Smooth muscle cell (in vitro differentiated cells): ENCODE measurements around the gene FAM3B. TPM values are rescaled to one million over a fixed set of nuclear protein-coding genes. Genes with fewer than 3 reads are reported as not detected.

ENCODE experiments used
- DNase-seq: peaks from one replicate; lab custom pipeline; 2025; ENCODE audit not compliant: unreplicated experiment; lab: John Stamatoyannopoulos, UW
- H2AFZ ChIP-seq: fragments of 200-600 bp; sonication (generic); 2 replicates; pipeline ENCODE4 v1.6.0; 2016; ENCODE audit warnings: antibody characterized with exemption, low read depth, mild to moderate bottlenecking
- H3F3A ChIP-seq: fragments of 200-600 bp; sonication (generic); 2 replicates; pipeline ENCODE4 v1.6.0; 2017; ENCODE audit warnings: antibody characterized with exemption, low read depth
- H3K27ac ChIP-seq: fragments of 200-600 bp; sonication (generic); 2 replicates; pipeline ENCODE4 v1.5.1; 2016; ENCODE audit warnings: low read depth, mild to moderate bottlenecking
- H3K27me3 ChIP-seq: fragments of 200-600 bp; sonication (generic); 2 replicates; pipeline ENCODE4 v1.6.1; 2016; ENCODE audit warnings: low read depth, mild to moderate bottlenecking
- H3K36me3 ChIP-seq: fragments of 200-600 bp; sonication (generic); 2 replicates; pipeline ENCODE4 v1.5.1; 2016; ENCODE audit warnings: low read depth
- H3K4me1 ChIP-seq: fragments of 200-600 bp; sonication (generic); 2 replicates; pipeline ENCODE4 v1.5.1; 2016; ENCODE audit warnings: low read depth
- H3K4me2 ChIP-seq: fragments of 200-600 bp; sonication (generic); 2 replicates; pipeline ENCODE4 v1.6.0; 2016; ENCODE audit warnings: mild to moderate bottlenecking
- H3K4me3 ChIP-seq: fragments of 200-600 bp; sonication (generic); 2 replicates; pipeline ENCODE4 v1.5.1; 2016; ENCODE audit warnings: mild to moderate bottlenecking
- H3K79me2 ChIP-seq: fragments of 200-600 bp; sonication (generic); 2 replicates; pipeline ENCODE4 v1.6.0; 2016; ENCODE audit warnings: low read depth, mild to moderate bottlenecking
- H3K9ac ChIP-seq: fragments of 200-600 bp; sonication (generic); 2 replicates; pipeline ENCODE4 v1.6.0; 2016; ENCODE audit warnings: low read depth
- H3K9me3 ChIP-seq: fragments of 200-600 bp; sonication (generic); replicated peaks from 2 replicates; pipeline ENCODE4 v1.5.1; 2016; ENCODE audit warnings: low read depth
- H4K20me1 ChIP-seq: fragments of 200-600 bp; sonication (generic); 2 replicates; pipeline ENCODE4 v1.6.0; 2016; ENCODE audit warnings: low read depth
- CTCF ChIP-seq: fragments of 200-600 bp; sonication (generic); IDR thresholded peaks from 2 replicates; pipeline ENCODE4 v1.5.1; 2017; ENCODE audit warnings: borderline replicate concordance, mild to moderate bottlenecking, antibody characterized with exemption; ENCODE audit not compliant: insufficient read depth, poor library complexity, severe bottlenecking
- WGBS: methylation state at CpG from one replicate; pipeline ENCODE4 v1.1.7; 2016; ENCODE audit warnings: low lambda C conversion rate; 5-methylcytosine and 5-hydroxymethylcytosine counted together
- polyA plus RNA-seq: library from polyadenylated mRNA; unstranded; fragments of >200 nt; fragmentation: Nextera tagmentation; extraction: Ambion mirVana; gene quantifications from 2 replicates; pipeline ENCODE4 v1.2.1, GENCODE V29; 2016
- total RNA-seq: library from RNA; depleted of rRNA; stranded (reverse); fragments of >200 nt; gene quantifications from 2 replicates; pipeline ENCODE4 v1.2.3, GENCODE V29; 2014

The FAM3B gene
- total and polyA plus RNA-seq, 2 experiments from 2014 or later = 0.18 TPM; not detected in 1

- Histone ChIP-seq H3K27me3 (no peaks in the 10 kb centered on the region), H3K9ac (no peak overlapping the region), H3K27ac (no peak overlapping the region), H4K20me1 (no peaks in the 10 kb centered on the region), H3F3A (no peaks in the 10 kb centered on the region), H3K36me3 (no peaks in the 10 kb centered on the region), H3K9me3 (no peaks in the 10 kb centered on the region), H3K4me1 (no peaks in the 10 kb centered on the region), H3K4me2 (no peak overlapping the region), H3K79me2 (no peaks in the 10 kb centered on the region), H2AFZ (no peak overlapping the region), H3K4me3 (no peak overlapping the region)
- TF ChIP-seq CTCF = no peak
- no peak for DNase-seq
- WGBS = 91% methylated on average over 12 of the region's 12 CpGs
Observed at GRCh38 chr21:41379901-41380300, 63.3 kb downstream of the FAM3B start.

- no peaks in the 10 kb centered on the region for H3K79me2 ChIP-seq
- TF ChIP-seq CTCF = no peak
Observed at GRCh38 chr21:41381731-41382130, 65.1 kb downstream of the FAM3B start.

GRCh38 chr21:41387042-41387819 lies 70.6 kb downstream of the FAM3B start:
- H3K9me3 ChIP-seq = no peaks in the 10 kb centered on the region
- H2AFZ ChIP-seq = no peak overlapping the region
- H3K36me3 ChIP-seq = no peaks in the 10 kb centered on the region
- 94% methylated on average over 14 of the region's 14 CpGs for WGBS
- no peaks in the 10 kb centered on the region for H3K4me1 ChIP-seq
- H3K4me3 ChIP-seq = no peak overlapping the region
- no peak for TF ChIP-seq CTCF
- H3K79me2 ChIP-seq = no peaks in the 10 kb centered on the region
- H3K27me3 ChIP-seq = no peaks in the 10 kb centered on the region
- no peaks in the 10 kb centered on the region for H3F3A ChIP-seq
- no peaks in the 10 kb centered on the region for H4K20me1 ChIP-seq
- no peak overlapping the region for H3K4me2 ChIP-seq
- no peak for DNase-seq
- no peak overlapping the region for H3K27ac ChIP-seq
- no peak overlapping the region for H3K9ac ChIP-seq

More at GRCh38 chr21:41381731-41382130, 65.1 kb downstream of the FAM3B start:
- Histone ChIP-seq H3K36me3 (no peaks in the 10 kb centered on the region), H3K4me3 (no peak overlapping the region), H4K20me1 (no peaks in the 10 kb centered on the region), H3K27ac (no peak overlapping the region), H3K9me3 (no peaks in the 10 kb centered on the region), H3K4me2 (no peak overlapping the region), H3K27me3 (no peaks in the 10 kb centered on the region), H2AFZ (no peak overlapping the region), H3K9ac (no peak overlapping the region), H3K4me1 (no peaks in the 10 kb centered on the region), H3F3A (no peaks in the 10 kb centered on the region)
- DNase-seq = no peak

- Histone ChIP-seq H3K9me3 (no peaks in the 10 kb centered on the region), H3K9ac (no peak overlapping the region), H3K4me2 (no peak overlapping the region), H3K4me1 (no peaks in the 10 kb centered on the region), H3K4me3 (no peak overlapping the region), H4K20me1 (no peaks in the 10 kb centered on the region), H3K27ac (no peak overlapping the region), H3F3A (no peaks in the 10 kb centered on the region), H3K36me3 (no peaks in the 10 kb centered on the region), H3K79me2 (no peaks in the 10 kb centered on the region), H2AFZ (no peak overlapping the region), H3K27me3 (no peaks in the 10 kb centered on the region)
- no peak for DNase-seq
- 90% methylated on average over 8 of the region's 8 CpGs for WGBS
- no peak for TF ChIP-seq CTCF
Observed at GRCh38 chr21:41387824-41388223, 71.2 kb downstream of the FAM3B start.
